Coronary artery (tissue), 2 donors: Measurements from ENCODE around the gene SEC16A.

Experiments used
- DNase-seq: peaks from one replicate; pipeline ENCODE4 v3.0.0-alpha.2; 2017; ENCODE audit warnings: low spot score
- H3K27ac ChIP-seq, 2 donors: fragments of 200-600 bp; sonication (generic); one replicate each; pipeline ENCODE4 v1.5.1; 2016 to 2019
- H3K4me3 ChIP-seq: fragments of 200-600 bp; sonication (generic); 2 replicates; pipeline ENCODE4 v1.5.1; 2016; ENCODE audit warnings: mild to moderate bottlenecking, moderate library complexity
- CTCF ChIP-seq: fragments of 200-600 bp; sonication (generic); IDR thresholded peaks from one replicate; pipeline ENCODE4 v1.5.1; 2019; ENCODE audit warnings: antibody characterized with exemption

SEC16A gene

GRCh38 chr9:136529516-136530460, 46.9 kb upstream of the SEC16A start:
- no peak for TF ChIP-seq CTCF

GRCh38 chr9:136528716-136529341, 46.0 kb upstream of the SEC16A start:
- DNase-seq, result no peak
- no peak overlapping the region for H3K4me3 ChIP-seq
- no peak for TF ChIP-seq CTCF
- peak overlapping the region in 1 of 2 donors; percentile 64 for H3K27ac ChIP-seq

More at GRCh38 chr9:136529516-136530460, 46.9 kb upstream of the SEC16A start:
- no peak for DNase-seq
- Histone ChIP-seq H3K27ac (peak overlapping the region in 1 of 2 donors; percentile 49), H3K4me3 (no peak overlapping the region)

GRCh38 chr9:136527721-136528710, 45.2 kb upstream of the SEC16A start:
- no peak for DNase-seq
- Histone ChIP-seq H3K4me3 (no peak overlapping the region), H3K27ac (peak overlapping the region in 1 of 2 donors; percentile 64)
- TF ChIP-seq CTCF, result no peak

- no peak for TF ChIP-seq CTCF
- H3K4me3 ChIP-seq, result no peak overlapping the region
- DNase-seq, result no peak
- peak overlapping the region in 1 of 2 donors; percentile 64 for H3K27ac ChIP-seq
These were observed 44.3 kb upstream of the SEC16A start for GRCh38 chr9:136527131-136527530.

GRCh38 chr9:136526625-136527066, 43.8 kb upstream of the SEC16A start:
- H3K4me3 ChIP-seq, result peak overlapping the region; percentile 47
- H3K27ac ChIP-seq, result peak overlapping the region in 1 of 2 donors; percentile 64
- DNase-seq, result no peak
- no peak for TF ChIP-seq CTCF

- DNase-seq, result no peak
- Histone ChIP-seq H3K4me3 (peak overlapping the region; percentile 47), H3K27ac (peak overlapping the region in 1 of 2 donors; percentile 64)
- no peak for TF ChIP-seq CTCF
These were observed 43.1 kb upstream of the SEC16A start for GRCh38 chr9:136525841-136526499.
